ENCODE results near the gene TJAP1. TPM values are rescaled to one million over a fixed set of nuclear protein-coding genes. Genes with fewer than 3 reads are reported as not detected.

Gene TJAP1
- total and polyA plus RNA-seq, 8 donors, result 24.5 to 46.9 (median 37.5) TPM

DNA sequence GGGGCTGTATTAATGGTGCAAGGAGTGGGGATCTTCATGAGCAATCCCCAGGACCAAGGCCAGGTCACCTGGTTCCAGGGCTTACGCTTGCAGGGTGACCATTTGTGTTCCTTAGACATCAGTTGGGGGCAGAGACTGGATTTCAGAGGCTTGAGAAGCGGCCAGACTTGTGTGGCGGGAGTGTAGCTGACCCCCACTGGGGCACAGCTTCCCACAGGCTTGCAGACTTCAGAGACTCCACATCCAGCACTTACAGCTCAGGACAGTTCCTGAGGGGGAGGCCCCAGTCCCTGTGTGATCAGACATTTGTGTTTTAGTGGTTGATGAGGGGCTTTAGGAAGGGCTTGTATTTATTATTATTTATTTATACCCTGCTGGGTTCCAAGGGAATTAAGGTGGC, 15.3 kb downstream of the TJAP1 start:
- peak overlapping the region in 1 of 2 donors; percentile 2 for H3K27ac ChIP-seq
- intact Hi-C loops (cut with DNase I), result loop anchor here in 1 of 2 donors (5.0 kb wide), 1 partner anchor 35 kb away; the partner anchor contains the start of gene DLK2
- H3K4me3 ChIP-seq, result no peak overlapping the region
- no peaks in the 10 kb centered on the region for H3K9me3 ChIP-seq
- ATAC-seq, result no peak
- no peak for DNase-seq
- TF ChIP-seq, protein P1, sequence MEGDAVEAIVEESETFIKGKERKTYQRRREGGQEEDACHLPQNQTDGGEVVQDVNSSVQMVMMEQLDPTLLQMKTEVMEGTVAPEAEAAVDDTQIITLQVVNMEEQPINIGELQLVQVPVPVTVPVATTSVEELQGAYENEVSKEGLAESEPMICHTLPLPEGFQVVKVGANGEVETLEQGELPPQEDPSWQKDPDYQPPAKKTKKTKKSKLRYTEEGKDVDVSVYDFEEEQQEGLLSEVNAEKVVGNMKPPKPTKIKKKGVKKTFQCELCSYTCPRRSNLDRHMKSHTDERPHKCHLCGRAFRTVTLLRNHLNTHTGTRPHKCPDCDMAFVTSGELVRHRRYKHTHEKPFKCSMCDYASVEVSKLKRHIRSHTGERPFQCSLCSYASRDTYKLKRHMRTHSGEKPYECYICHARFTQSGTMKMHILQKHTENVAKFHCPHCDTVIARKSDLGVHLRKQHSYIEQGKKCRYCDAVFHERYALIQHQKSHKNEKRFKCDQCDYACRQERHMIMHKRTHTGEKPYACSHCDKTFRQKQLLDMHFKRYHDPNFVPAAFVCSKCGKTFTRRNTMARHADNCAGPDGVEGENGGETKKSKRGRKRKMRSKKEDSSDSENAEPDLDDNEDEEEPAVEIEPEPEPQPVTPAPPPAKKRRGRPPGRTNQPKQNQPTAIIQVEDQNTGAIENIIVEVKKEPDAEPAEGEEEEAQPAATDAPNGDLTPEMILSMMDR (IDR thresholded peaks at IDR 0.05), result no peak
- peaks cover 0 to 11% of the 10 kb centered on the region in 2 donors for H3K36me3 ChIP-seq
- peaks cover 12 to 36% of the 10 kb centered on the region in 2 donors for H3K4me1 ChIP-seq
- no peaks in the 10 kb centered on the region for H3K27me3 ChIP-seq

DNA sequence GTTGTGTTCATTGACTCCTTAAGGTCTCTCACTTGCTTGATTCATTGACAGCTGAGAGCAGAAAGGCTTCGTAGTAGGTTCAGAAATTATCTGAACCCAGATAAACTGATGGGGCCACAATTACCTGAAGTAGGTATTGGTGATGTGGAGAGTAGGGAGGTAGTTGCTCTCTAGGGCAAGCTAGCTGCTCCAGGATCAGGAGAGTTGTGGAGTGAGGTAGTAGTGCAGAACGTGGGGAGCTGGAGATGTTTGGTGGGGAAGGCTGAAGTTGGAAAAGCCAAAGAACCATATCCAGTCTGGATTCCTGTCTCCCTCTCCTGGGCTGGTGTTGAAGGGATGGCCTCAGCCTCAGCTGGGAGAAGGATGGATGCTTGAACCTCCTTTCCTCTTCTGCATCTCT, 15.9 kb downstream of the TJAP1 start:
- Histone ChIP-seq H3K27me3 (no peaks in the 10 kb centered on the region), H3K36me3 (peaks cover 0 to 16% of the 10 kb centered on the region in 2 donors), H3K4me1 (peaks cover 12 to 36% of the 10 kb centered on the region in 2 donors), H3K9me3 (no peaks in the 10 kb centered on the region), H3K27ac (no peak overlapping the region), H3K4me3 (no peak overlapping the region)
- intact Hi-C loops (cut with DNase I), result loop anchor here in 1 of 2 donors (5.0 kb wide), 1 partner anchor 36 kb away; the partner anchor contains the start of gene DLK2
- ATAC-seq, result no peak
- no peak for DNase-seq
- TF ChIP-seq, protein P1 (IDR thresholded peaks at IDR 0.05), result no peak

DNA sequence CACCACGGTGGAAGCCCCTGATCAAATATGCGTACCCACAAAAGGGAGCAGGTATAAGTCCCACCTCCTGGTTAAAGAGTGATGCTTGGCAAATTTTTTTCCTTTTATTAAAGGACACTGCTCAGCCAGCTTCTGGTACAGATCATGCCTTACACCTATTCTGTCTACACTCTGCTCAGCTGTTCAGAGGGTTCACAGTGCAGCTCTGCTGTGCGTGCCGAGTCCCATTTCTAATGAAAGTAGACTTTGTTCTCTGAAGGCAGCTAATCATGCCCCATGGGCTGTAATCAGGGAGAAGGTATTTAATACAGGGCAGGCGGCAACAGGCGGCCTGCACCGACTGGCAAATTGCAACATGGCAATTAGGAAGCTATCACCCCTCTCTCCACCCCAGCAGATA, 16.5 kb downstream of the TJAP1 start:
- Histone ChIP-seq H3K9me3 (no peaks in the 10 kb centered on the region), H3K27ac (no peak overlapping the region), H3K36me3 (peaks cover 0 to 22% of the 10 kb centered on the region in 2 donors), H3K4me3 (no peak overlapping the region), H3K4me1 (peaks cover 12 to 36% of the 10 kb centered on the region in 2 donors), H3K27me3 (no peaks in the 10 kb centered on the region)
- TF ChIP-seq, protein P1 (IDR thresholded peaks at IDR 0.05), result no peak
- DNase-seq (no peak), ATAC-seq (no peak)
- intact Hi-C loops (cut with DNase I), result loop anchor here in 1 of 2 donors (5.0 kb wide), 1 partner anchor 37 kb away; the partner anchor contains the start of gene DLK2

DNA sequence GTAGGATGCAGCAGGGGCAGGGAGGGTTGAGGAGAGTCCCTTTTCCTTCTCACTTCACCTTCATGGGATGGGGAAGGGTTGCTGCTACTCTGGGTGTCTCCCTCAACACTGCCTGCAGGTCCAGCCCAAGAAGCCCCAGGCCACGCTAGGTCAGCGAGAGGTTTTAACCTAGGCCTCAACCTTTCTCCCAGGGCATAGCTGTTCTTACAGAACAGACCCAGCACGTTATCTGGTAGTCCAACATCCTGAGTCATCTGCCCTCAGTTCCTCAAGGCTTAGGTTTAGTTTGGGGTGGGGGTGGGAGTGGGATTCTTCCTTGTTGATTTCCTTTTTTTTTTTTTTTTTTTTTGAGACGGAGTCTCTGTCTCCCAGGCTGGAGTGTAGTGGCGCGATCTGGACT, 17.0 kb downstream of the TJAP1 start:
- Histone ChIP-seq H3K36me3 (peaks cover 0 to 27% of the 10 kb centered on the region in 2 donors), H3K4me3 (no peak overlapping the region), H3K27me3 (no peaks in the 10 kb centered on the region), H3K27ac (no peak overlapping the region), H3K4me1 (peaks cover 12 to 36% of the 10 kb centered on the region in 2 donors), H3K9me3 (no peaks in the 10 kb centered on the region)
- DNase-seq, result no peak
- no peak for ATAC-seq
- TF ChIP-seq, protein P1 (IDR thresholded peaks at IDR 0.05), result no peak
- intact Hi-C loops (cut with DNase I), result loop anchor here in 1 of 2 donors (5.0 kb wide), 1 partner anchor 37 kb away; the partner anchor contains the start of gene DLK2

DNA sequence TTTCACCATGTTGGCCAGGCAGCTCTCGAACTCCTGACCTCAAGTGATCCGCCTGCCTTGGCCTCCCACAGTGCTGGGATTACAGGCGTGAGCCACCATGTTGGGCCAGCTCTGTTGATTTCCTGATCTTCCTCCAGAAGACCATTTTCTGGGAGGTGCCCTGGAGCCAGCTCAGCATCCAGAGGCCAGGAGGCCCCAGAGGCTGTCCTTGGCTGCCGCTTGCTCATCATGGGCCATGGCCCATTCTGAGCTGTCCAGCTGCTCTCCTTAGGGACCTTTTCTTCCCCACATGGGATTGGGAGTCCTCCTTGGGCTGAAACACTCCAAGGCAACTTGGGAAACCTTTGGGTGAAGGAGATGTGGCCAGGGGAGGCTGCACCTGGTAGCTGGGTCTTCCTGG, 17.4 kb downstream of the TJAP1 start:
- H3K4me1 ChIP-seq, result peaks cover 12 to 36% of the 10 kb centered on the region in 2 donors
- intact Hi-C loops (cut with DNase I), result loop anchor here in 1 of 2 donors (5.0 kb wide), 1 partner anchor 37 kb away; the partner anchor contains the start of gene DLK2
- H3K4me3 ChIP-seq, result no peak overlapping the region
- no peak for ATAC-seq
- TF ChIP-seq, protein P1 (IDR thresholded peaks at IDR 0.05), result no peak
- peaks cover 3 to 30% of the 10 kb centered on the region in 2 donors for H3K36me3 ChIP-seq
- no peaks in the 10 kb centered on the region for H3K27me3 ChIP-seq
- DNase-seq, result no peak
- no peaks in the 10 kb centered on the region for H3K9me3 ChIP-seq
- no peak overlapping the region for H3K27ac ChIP-seq

Measured in left lung (tissue), 10 donors.